OCI-LY3 (cell line): ENCODE measurements around the gene TYW1.
"Not testable (repeated sequence)": the region's sequence is repeated elsewhere in the genome, so short reads cannot be mapped to it uniquely, and the experiment has no call there.

ENCODE experiments used
- H2AFZ ChIP-seq: fragments of 200-600, 300-600 bp; shearing (Covaris generic); 2 replicates; pipeline ENCODE4 v1.6.0; 2014; ENCODE audit warnings: antibody characterized with exemption, low read depth, low read length
- H3K27ac ChIP-seq: fragments of 200-600, 300-600 bp; sonication (generic); 2 replicates; pipeline ENCODE4 v1.5.1; 2014; ENCODE audit warnings: mild to moderate bottlenecking, low read length, moderate library complexity, mixed read lengths
- H3K27me3 ChIP-seq: fragments of 200-600, 300-600 bp; sonication (generic); 2 replicates; pipeline ENCODE4 v1.6.1; 2014; ENCODE audit warnings: low read depth, low read length, mixed read lengths
- H3K36me3 ChIP-seq: fragments of 200-600, 300-600 bp; sonication (generic); replicated peaks from 2 replicates; pipeline ENCODE3; 2014; ENCODE audit warnings: low read depth, low read length, mixed read lengths
- H3K4me1 ChIP-seq: fragments of 300-600, 200-600 bp; sonication (generic); 2 replicates; pipeline ENCODE4 v1.6.1; 2014; ENCODE audit warnings: low read length, mixed read lengths
- H3K4me2 ChIP-seq: fragments of 200-600, 300-600 bp; sonication (generic); 2 replicates; pipeline ENCODE4 v1.6.1; 2014; ENCODE audit warnings: low read length, mixed read lengths
- H3K4me3 ChIP-seq: fragments of 300-600, 200-600 bp; sonication (generic); 2 replicates; pipeline ENCODE4 v1.5.1; 2014; ENCODE audit warnings: antibody characterized with exemption, mild to moderate bottlenecking, low read length, moderate library complexity
- H3K79me2 ChIP-seq: fragments of 300-600, 200-600 bp; shearing (Covaris generic); 2 replicates; pipeline ENCODE4 v1.6.1; 2014; ENCODE audit warnings: mild to moderate bottlenecking, low read length, mixed read lengths
- H3K9ac ChIP-seq: fragments of 300-600, 200-600 bp; shearing (Covaris generic); 2 replicates; pipeline ENCODE4 v1.6.0; 2014; ENCODE audit warnings: mild to moderate bottlenecking, low read length, moderate library complexity
- H3K9me3 ChIP-seq: fragments of 200-600, 300-600 bp; shearing (Covaris generic); 2 replicates; pipeline ENCODE4 v1.6.1; 2014; ENCODE audit warnings: low read length, mixed read lengths; ENCODE audit not compliant: insufficient read depth
- H4K20me1 ChIP-seq: fragments of 200-600, 300-600 bp; sonication (generic); 2 replicates; pipeline ENCODE4 v1.6.1; 2016; ENCODE audit warnings: low read length, mixed read lengths; ENCODE audit not compliant: insufficient read depth
- EZH2phosphoT487 ChIP-seq: fragments of 200-600 bp; shearing (Covaris generic); IDR thresholded peaks from 2 replicates; pipeline ENCODE4 v1.6.1; 2018; ENCODE audit warnings: antibody characterized with exemption, mixed run types, low read depth
- TF ChIP-seq, protein P1 (sequence below): fragments of 200-600, 300-600 bp; sonication (generic); IDR thresholded peaks from 2 replicates; pipeline ENCODE4 v1.5.1; 2014; ENCODE audit warnings: antibody characterized with exemption, low read length, low read depth

The TYW1 gene

DNA sequence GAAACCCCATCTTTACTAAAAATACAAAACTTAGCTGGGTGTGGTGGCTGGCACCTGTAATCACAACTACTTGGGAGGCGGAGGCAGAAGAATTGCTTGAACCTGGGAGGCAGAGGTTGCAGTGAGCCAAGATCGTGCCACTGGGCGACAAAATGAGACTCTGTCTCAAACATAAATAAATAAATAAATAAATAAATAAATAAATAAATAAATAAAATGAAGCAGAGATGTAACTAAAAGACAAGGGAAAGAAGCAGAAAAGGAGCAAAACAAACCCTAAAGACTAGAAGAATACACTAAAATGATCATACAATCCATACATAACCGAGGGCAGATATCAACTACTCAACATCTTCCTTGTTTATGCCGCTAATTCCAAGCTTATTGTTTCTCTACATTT, 209.8 kb downstream of the TYW1 start:
- H3K27ac ChIP-seq = no peak overlapping the region
- no peaks in the 10 kb centered on the region for H3K79me2 ChIP-seq
- H3K4me1 ChIP-seq = no peaks in the 10 kb centered on the region
- no peak overlapping the region for H3K9ac ChIP-seq
- no peaks in the 10 kb centered on the region for H4K20me1 ChIP-seq
- H3K36me3 ChIP-seq = no peaks in the 10 kb centered on the region
- no peak overlapping the region for H3K4me2 ChIP-seq
- no peaks in the 10 kb centered on the region for H3K9me3 ChIP-seq
- no peaks in the 10 kb centered on the region for H3K27me3 ChIP-seq
- H2AFZ ChIP-seq = no peak overlapping the region
- TF ChIP-seq, protein P1, sequence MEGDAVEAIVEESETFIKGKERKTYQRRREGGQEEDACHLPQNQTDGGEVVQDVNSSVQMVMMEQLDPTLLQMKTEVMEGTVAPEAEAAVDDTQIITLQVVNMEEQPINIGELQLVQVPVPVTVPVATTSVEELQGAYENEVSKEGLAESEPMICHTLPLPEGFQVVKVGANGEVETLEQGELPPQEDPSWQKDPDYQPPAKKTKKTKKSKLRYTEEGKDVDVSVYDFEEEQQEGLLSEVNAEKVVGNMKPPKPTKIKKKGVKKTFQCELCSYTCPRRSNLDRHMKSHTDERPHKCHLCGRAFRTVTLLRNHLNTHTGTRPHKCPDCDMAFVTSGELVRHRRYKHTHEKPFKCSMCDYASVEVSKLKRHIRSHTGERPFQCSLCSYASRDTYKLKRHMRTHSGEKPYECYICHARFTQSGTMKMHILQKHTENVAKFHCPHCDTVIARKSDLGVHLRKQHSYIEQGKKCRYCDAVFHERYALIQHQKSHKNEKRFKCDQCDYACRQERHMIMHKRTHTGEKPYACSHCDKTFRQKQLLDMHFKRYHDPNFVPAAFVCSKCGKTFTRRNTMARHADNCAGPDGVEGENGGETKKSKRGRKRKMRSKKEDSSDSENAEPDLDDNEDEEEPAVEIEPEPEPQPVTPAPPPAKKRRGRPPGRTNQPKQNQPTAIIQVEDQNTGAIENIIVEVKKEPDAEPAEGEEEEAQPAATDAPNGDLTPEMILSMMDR = no peak
- no peak for TF ChIP-seq EZH2phosphoT487
- no peak overlapping the region for H3K4me3 ChIP-seq

DNA sequence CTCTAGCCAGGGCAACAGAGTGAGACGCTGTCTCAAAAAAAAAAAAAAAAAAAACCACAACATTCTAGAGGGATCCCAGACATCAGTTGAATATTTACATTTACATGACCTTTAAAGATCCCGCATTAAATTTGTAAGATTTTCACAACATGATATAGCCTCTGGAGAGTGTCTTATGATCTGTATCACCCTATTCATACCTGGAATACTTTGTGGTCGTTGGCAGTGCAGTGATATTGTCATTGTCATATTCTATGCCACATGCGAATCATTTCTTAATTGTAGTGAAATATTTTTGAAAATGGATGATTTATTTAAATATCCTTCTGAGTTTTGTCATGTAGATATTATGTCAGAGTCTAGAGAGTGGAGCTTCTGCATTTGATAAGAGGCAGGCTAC, 212.0 kb downstream of the TYW1 start:
- not testable (repeated sequence) for H3K4me3 ChIP-seq, H2AFZ ChIP-seq, H4K20me1 ChIP-seq, H3K4me1 ChIP-seq, H3K4me2 ChIP-seq, H3K27ac ChIP-seq, H3K9me3 ChIP-seq, H3K9ac ChIP-seq, H3K27me3 ChIP-seq, H3K36me3 ChIP-seq, H3K79me2 ChIP-seq

DNA sequence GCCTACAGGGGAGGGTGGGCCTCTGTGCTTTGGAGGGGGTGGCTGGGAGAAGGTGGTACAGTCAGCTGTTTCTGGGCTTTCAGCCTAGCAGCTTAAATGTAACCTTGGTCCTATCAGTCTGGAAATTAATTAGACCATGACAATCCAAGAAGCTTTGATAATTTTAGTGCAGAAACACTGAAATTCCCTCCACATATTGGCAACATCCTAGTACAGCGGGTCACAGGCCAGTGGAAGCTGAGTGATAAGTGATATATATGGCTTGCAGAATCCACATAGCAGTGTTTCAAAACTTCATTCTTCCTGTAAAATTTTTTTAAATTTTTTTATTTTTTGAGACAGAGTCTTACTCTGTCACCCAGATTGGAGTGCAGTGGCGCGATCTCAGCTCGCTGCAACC, 212.6 kb downstream of the TYW1 start:
- TF ChIP-seq, protein P1 = no peak
- no peak for TF ChIP-seq EZH2phosphoT487
- Histone ChIP-seq H3K4me1 (no peaks in the 10 kb centered on the region), H2AFZ (no peak overlapping the region), H4K20me1 (no peaks in the 10 kb centered on the region), H3K4me3 (no peak overlapping the region), H3K79me2 (no peaks in the 10 kb centered on the region), H3K9ac (no peak overlapping the region), H3K4me2 (no peak overlapping the region), H3K27me3 (no peaks in the 10 kb centered on the region), H3K9me3 (no peaks in the 10 kb centered on the region), H3K36me3 (no peaks in the 10 kb centered on the region), H3K27ac (no peak overlapping the region)

DNA sequence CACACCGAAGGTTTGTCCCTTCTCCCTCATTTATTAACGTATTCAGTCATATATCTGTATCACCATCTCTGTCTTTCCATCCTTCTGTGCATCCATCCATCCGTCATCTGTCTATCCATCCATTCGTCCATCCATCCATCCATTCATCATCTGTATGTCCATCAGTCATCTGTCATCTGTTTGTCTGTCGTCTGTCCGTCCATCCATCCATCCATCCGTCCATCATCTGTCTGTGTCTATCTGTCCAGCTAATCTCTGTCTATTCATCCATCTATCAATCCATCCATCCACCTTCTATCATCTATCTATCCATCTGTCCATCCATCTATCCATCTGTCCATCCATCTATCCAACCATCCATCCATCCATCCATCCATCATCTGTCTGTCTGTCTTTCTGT, 213.9 kb downstream of the TYW1 start:
- no peak for TF ChIP-seq EZH2phosphoT487
- TF ChIP-seq, protein P1 = no peak
- Histone ChIP-seq H3K27me3 (no peaks in the 10 kb centered on the region), H3K4me1 (no peaks in the 10 kb centered on the region), H3K79me2 (no peaks in the 10 kb centered on the region), H4K20me1 (no peaks in the 10 kb centered on the region), H3K4me2 (no peak overlapping the region), H3K9me3 (no peaks in the 10 kb centered on the region), H3K9ac (no peak overlapping the region), H3K27ac (no peak overlapping the region), H3K36me3 (no peaks in the 10 kb centered on the region), H2AFZ (no peak overlapping the region), H3K4me3 (no peak overlapping the region)

DNA sequence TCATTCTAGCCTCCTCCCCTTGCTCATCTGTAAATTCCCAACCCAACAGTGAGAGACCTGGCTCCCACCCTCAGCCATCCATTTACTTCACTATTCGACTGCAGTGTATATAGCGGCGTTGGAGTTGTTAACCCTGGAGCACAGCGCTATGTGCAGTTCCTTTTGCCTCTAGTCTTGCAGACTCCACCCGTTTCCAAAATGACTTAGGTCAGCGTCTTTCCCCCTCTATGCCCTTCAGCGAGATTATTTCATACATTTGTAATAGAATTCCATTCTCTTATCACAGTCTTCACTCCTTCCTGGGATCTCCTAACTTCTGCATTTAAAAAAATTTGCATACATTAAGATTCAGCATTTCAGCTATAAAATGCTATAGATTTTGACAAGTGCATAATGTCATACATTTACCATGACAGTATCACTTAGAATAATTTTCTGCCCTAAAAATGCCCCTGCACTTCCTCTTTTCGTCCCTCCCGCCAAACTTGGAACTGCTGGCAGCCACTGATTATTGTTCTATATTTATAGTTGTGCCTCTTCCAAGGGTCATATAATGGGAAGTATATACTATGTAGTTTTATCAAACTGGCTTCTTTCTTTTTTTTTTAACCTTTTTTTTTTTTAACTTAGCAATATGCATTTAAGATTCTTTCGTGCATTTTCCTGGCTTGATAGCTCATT, 215.2 kb downstream of the TYW1 start:
- H3K27ac ChIP-seq, H3K27me3 ChIP-seq, H3K4me1 ChIP-seq, H4K20me1 ChIP-seq, H3K9me3 ChIP-seq, H3K9ac ChIP-seq, H3K4me2 ChIP-seq, H3K36me3 ChIP-seq, H3K79me2 ChIP-seq, H2AFZ ChIP-seq, H3K4me3 ChIP-seq: not testable (repeated sequence)

DNA sequence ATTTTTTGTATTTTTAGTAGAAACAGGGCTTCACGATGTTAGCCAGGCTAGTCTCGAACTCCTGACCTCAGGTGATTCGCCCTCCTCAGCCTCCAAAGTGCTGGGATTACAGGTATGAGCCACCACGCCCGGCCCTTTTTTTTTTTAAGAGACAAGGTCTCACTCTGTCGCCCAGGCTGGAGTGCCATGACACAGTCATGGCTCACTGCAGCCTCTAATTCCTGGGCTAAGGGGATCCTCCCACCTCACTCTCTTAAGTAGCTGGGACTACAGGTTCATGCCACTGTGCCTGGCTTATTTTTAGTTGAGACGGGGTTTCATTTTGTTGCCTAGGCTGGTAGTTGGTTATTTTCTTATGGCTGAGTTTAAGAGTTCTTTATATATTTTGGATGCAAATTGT, 216.4 kb downstream of the TYW1 start:
- not testable (repeated sequence) for H3K27me3 ChIP-seq, H3K79me2 ChIP-seq, H3K4me2 ChIP-seq, H3K9me3 ChIP-seq, H3K4me3 ChIP-seq, H3K27ac ChIP-seq, H3K4me1 ChIP-seq, H2AFZ ChIP-seq, H3K9ac ChIP-seq, H3K36me3 ChIP-seq, H4K20me1 ChIP-seq

DNA sequence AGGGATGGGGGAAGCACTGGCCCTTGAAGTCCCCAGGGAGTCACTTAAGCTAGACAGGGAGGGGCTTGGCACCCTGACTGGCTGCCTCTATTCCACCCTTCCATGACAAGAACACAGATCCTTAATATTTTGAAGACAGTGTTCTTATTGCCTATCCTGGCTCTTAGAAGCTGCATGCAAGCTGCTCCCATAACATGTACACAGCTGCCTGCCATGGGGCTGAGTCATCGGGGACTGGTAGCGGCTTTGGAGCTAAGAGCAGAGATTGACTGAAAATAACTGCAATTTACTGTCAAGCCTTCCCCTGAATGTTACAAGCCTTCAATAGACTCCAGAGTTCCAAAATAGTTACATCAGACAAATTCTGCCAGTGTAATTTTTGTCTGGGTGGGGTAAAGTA, 226.9 kb downstream of the TYW1 start:
- not testable (repeated sequence) for H3K9ac ChIP-seq, H3K79me2 ChIP-seq, H3K4me1 ChIP-seq, H3K27ac ChIP-seq, H4K20me1 ChIP-seq, H3K9me3 ChIP-seq, H3K4me3 ChIP-seq, H3K27me3 ChIP-seq, H3K36me3 ChIP-seq, H2AFZ ChIP-seq, H3K4me2 ChIP-seq
